Glutamatergic neuron (in vitro differentiated cells): ENCODE data around the gene AMTN. TPM values are rescaled to one million over a fixed set of nuclear protein-coding genes. Genes with fewer than 3 reads are reported as not detected.

Experiments used
- DNase-seq: peaks from one replicate; pipeline ENCODE4 v3.0.0; 2022
- H3K27ac Mint-ChIP-seq: one replicate; pipeline ENCODE4 v1.8.0; 2020; ENCODE audit warnings: mild to moderate bottlenecking, mixed read lengths, inconsistent platforms; ENCODE audit not compliant: unreplicated experiment
- H3K27me3 Mint-ChIP-seq: one replicate; pipeline ENCODE4 v1.8.0; 2020; ENCODE audit warnings: mild to moderate bottlenecking, moderate library complexity, mixed read lengths, inconsistent platforms; ENCODE audit not compliant: unreplicated experiment
- H3K36me3 Mint-ChIP-seq: one replicate; pipeline ENCODE4 v1.8.0; 2020; ENCODE audit warnings: mild to moderate bottlenecking, mixed read lengths, inconsistent platforms; ENCODE audit not compliant: unreplicated experiment
- H3K4me1 Mint-ChIP-seq: one replicate; pipeline ENCODE4 v1.8.0; 2020; ENCODE audit warnings: mild to moderate bottlenecking, low read depth, mixed read lengths, inconsistent platforms; ENCODE audit not compliant: unreplicated experiment
- H3K4me3 Mint-ChIP-seq: one replicate; pipeline ENCODE4 v1.8.0; 2020; ENCODE audit warnings: mild to moderate bottlenecking, mixed read lengths, inconsistent platforms; ENCODE audit not compliant: unreplicated experiment
- H3K9me3 Mint-ChIP-seq: one replicate; pipeline ENCODE4 v1.8.0; 2020; ENCODE audit warnings: mild to moderate bottlenecking, moderate library complexity, mixed read lengths, inconsistent platforms; ENCODE audit not compliant: unreplicated experiment
- CTCF ChIP-seq: fragments of 200-600 bp; sonication (generic); IDR thresholded peaks from one replicate; pipeline ENCODE4 v1.5.0; 2021; ENCODE audit not compliant: partially characterized antibody, unreplicated experiment
- total RNA-seq: library from RNA; stranded (reverse); fragmentation: NEBNext Ultra II Directional; extraction: Animal tissue kit (Norgen Biotek cat#: 25700); gene quantifications from one replicate; pipeline ENCODE4 v1.2.1, GENCODE V29; 2021; ENCODE audit not compliant: unreplicated experiment

The AMTN gene
- total RNA-seq, 1 donor from 2014 or later, result not detected

- no peaks in the 10 kb centered on the region for H3K27me3 Mint-ChIP-seq
- no peak overlapping the region for H3K27ac Mint-ChIP-seq
- TF ChIP-seq CTCF, result no peak
- H3K36me3 Mint-ChIP-seq, result peaks cover 4% of the 10 kb centered on the region
- H3K4me3 Mint-ChIP-seq, result no peak overlapping the region
- no peak for DNase-seq
- no peaks in the 10 kb centered on the region for H3K4me1 Mint-ChIP-seq
- no peaks in the 10 kb centered on the region for H3K9me3 Mint-ChIP-seq
Observed at GRCh38 chr4:70575964-70576363, 57.6 kb downstream of the AMTN start.

- Mint-ChIP-seq H3K36me3 (peaks cover 4% of the 10 kb centered on the region), H3K27me3 (no peaks in the 10 kb centered on the region), H3K9me3 (no peaks in the 10 kb centered on the region), H3K27ac (no peak overlapping the region), H3K4me1 (no peaks in the 10 kb centered on the region), H3K4me3 (no peak overlapping the region)
- no peak for TF ChIP-seq CTCF
- no peak for DNase-seq
Observed at GRCh38 chr4:70577220-70577927, 59.0 kb downstream of the AMTN start.

- no peak overlapping the region for H3K4me3 Mint-ChIP-seq
- no peak for DNase-seq
- TF ChIP-seq CTCF, result no peak
- no peaks in the 10 kb centered on the region for H3K27me3 Mint-ChIP-seq
- no peaks in the 10 kb centered on the region for H3K4me1 Mint-ChIP-seq
- H3K9me3 Mint-ChIP-seq, result no peaks in the 10 kb centered on the region
- H3K36me3 Mint-ChIP-seq, result peaks cover 4% of the 10 kb centered on the region
- no peak overlapping the region for H3K27ac Mint-ChIP-seq
Observed at GRCh38 chr4:70581980-70582379, 63.6 kb downstream of the AMTN start.

Other genes starting within 250 kb of the AMTN start
- gene CABS1, start 183.6 kb upstream of the AMTN start, total RNA-seq, result not detected
- not detected for gene SMR3A, start 157.8 kb upstream of the AMTN start, total RNA-seq
- gene SMR3B, start 135.4 kb upstream of the AMTN start, total RNA-seq, result not detected
- gene OPRPN, start 120.6 kb upstream of the AMTN start, total RNA-seq, result not detected
- not detected for gene MUC7, start 46.4 kb upstream of the AMTN start, total RNA-seq
- gene AMBN, start 73.7 kb downstream of the AMTN start, total RNA-seq, result not detected
- gene ENAM, start 110.2 kb downstream of the AMTN start, total RNA-seq, result not detected
- gene JCHAIN, start 147.9 kb downstream of the AMTN start, total RNA-seq, result not detected
- 23.5 TPM for gene UTP3, start 170.0 kb downstream of the AMTN start, total RNA-seq
- 291 TPM for gene RUFY3, start 203.4 kb downstream of the AMTN start, total RNA-seq